Measurements from ENCODE around the gene SYT7. TPM values are rescaled to one million over a fixed set of nuclear protein-coding genes. Genes with fewer than 3 reads are reported as not detected.
A peak's percentile ranks its signal among the peaks of the same experiment; 100 is the strongest.

The SYT7 gene
- total RNA-seq, 1 donor from 2014 or later: 18.9 TPM

DNA sequence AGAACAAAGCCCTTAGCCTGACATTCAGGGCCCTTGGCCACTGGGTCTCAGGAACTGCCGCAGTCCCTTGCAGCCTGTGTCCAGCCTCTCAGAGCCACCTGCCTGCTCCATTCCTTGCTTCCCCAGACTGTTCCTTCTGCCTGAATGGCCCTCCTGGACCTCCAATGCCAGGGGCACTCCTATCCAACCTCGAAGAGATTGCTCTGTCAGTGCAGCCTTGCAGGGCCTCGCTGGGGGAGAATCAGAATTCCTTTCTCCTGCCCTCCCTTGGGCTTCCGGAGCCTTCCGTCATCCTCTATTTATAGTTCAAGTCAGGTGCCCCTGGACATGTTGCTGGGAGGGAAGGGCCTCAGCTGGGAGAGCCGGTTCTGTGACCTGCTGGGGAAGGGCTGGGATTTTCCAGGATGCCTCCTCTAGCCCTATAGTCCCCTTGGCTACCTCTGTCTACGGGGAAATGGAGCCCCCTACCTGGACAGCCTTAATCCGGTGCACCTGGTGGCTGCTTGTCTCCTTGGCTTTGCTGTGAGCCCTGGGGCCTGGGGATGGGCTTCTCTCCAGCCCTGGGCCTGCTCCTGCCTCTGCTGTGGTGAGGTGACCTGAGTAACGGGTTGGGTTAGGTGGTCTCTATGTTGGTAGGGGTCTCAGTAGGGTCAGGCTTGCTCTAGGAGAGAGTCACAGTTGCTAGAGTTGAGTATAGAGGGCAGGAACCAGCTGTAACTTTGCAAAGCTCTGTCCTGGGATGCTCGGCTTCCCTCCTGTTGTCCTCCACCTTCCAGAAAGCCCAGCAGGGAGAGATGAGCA lies 45.9 kb upstream of the SYT7 start:
- TF ChIP-seq, protein P1, sequence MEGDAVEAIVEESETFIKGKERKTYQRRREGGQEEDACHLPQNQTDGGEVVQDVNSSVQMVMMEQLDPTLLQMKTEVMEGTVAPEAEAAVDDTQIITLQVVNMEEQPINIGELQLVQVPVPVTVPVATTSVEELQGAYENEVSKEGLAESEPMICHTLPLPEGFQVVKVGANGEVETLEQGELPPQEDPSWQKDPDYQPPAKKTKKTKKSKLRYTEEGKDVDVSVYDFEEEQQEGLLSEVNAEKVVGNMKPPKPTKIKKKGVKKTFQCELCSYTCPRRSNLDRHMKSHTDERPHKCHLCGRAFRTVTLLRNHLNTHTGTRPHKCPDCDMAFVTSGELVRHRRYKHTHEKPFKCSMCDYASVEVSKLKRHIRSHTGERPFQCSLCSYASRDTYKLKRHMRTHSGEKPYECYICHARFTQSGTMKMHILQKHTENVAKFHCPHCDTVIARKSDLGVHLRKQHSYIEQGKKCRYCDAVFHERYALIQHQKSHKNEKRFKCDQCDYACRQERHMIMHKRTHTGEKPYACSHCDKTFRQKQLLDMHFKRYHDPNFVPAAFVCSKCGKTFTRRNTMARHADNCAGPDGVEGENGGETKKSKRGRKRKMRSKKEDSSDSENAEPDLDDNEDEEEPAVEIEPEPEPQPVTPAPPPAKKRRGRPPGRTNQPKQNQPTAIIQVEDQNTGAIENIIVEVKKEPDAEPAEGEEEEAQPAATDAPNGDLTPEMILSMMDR (IDR thresholded peaks at IDR 0.05; ENCODE audit: borderline replicate concordance): no peak
- H3K4me3 ChIP-seq: peak overlapping the region; percentile 38

DNA sequence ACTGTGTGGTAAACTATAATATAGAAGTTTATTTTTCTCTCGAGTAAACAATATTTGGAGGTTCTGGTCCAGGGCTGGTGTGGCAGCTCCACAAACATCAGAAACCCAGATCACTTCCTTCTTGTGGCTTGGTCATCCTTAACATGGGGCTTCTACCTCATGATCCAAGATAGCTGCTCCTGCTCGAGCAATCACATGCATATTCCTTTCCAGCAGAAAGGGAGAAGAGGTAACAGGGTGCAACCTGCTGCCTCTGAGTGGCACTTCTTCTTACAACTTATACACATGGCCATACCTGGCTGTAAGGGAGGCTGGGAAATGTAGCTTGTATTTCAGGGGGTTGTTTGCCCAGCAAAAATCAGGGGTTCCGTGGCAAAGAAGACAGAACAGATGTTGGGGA lies 44.6 kb upstream of the SYT7 start:
- intact Hi-C loops (cut with micrococcal nuclease): loop anchor here (5.0 kb wide), 1 partner anchor 108 kb away; no protein-coding TSS in a partner anchor
- DNase-seq: no peak
- Histone ChIP-seq H3K27me3 (ENCODE audit: low read depth) (peaks cover 7% of the 10 kb centered on the region), H3K4me3 (no peak overlapping the region), H3K36me3 (no peaks in the 10 kb centered on the region), H3K9me3 (replicated peaks) (no peaks in the 10 kb centered on the region), H3K27ac (replicated peaks) (no peak overlapping the region), H3K4me1 (peaks cover 27% of the 10 kb centered on the region)
- TF ChIP-seq, protein P1 (IDR thresholded peaks at IDR 0.05; ENCODE audit: borderline replicate concordance): no peak

More for the DNA sequence above, 45.9 kb upstream of the SYT7 start:
- H3K27me3 ChIP-seq (ENCODE audit: low read depth): no peaks in the 10 kb centered on the region
- intact Hi-C loops (cut with micrococcal nuclease): loop anchor here (5.0 kb wide), 1 partner anchor 109 kb away; no protein-coding TSS in a partner anchor
- peak overlapping the region; percentile 87 for H3K27ac ChIP-seq (replicated peaks)
- H3K36me3 ChIP-seq: no peaks in the 10 kb centered on the region
- no peaks in the 10 kb centered on the region for H3K9me3 ChIP-seq (replicated peaks)
- H3K4me1 ChIP-seq: peaks cover 27% of the 10 kb centered on the region
- peak; percentile 50 for DNase-seq

DNA sequence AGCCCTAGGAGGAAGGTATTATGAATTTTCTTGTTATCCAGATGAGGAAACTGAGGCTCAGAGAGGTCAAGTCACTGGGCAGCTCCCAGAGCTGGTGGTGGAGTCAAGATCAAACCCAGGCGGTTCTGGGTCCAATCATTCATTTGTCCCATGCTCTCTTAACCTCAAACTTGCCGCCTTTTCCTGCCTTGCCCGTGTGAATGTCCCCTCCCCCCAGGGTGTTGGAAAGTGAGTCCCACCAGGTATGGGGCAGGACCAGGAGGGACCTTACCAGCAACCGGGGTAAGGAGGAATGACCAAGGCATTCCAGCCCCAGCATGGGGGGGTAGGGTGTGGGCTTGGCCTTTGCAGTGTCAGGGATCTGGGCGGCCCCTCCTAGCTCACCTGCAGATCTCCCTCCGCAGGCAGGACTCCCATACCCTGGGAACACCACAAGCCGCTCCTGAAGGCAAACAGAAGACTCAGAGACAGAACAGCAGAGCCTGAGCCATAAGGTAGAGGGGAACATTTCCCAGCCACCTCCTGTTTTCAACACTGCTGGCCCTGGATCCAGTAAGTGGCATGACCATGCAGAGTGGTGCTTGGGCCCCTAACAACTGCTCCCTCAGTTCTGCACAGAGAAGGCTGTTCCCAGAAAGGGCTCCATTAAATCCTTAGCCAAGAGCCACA lies 41.2 kb upstream of the SYT7 start:
- Histone ChIP-seq H3K4me3 (no peak overlapping the region), H3K27ac (replicated peaks) (no peak overlapping the region), H3K36me3 (no peaks in the 10 kb centered on the region), H3K9me3 (replicated peaks) (no peaks in the 10 kb centered on the region), H3K4me1 (peaks cover 12% of the 10 kb centered on the region), H3K27me3 (ENCODE audit: low read depth) (peaks cover 14% of the 10 kb centered on the region)
- TF ChIP-seq, protein P1 (IDR thresholded peaks at IDR 0.05; ENCODE audit: borderline replicate concordance): no peak
- intact Hi-C loops (cut with micrococcal nuclease): no loop called here
- no peak for DNase-seq

DNA sequence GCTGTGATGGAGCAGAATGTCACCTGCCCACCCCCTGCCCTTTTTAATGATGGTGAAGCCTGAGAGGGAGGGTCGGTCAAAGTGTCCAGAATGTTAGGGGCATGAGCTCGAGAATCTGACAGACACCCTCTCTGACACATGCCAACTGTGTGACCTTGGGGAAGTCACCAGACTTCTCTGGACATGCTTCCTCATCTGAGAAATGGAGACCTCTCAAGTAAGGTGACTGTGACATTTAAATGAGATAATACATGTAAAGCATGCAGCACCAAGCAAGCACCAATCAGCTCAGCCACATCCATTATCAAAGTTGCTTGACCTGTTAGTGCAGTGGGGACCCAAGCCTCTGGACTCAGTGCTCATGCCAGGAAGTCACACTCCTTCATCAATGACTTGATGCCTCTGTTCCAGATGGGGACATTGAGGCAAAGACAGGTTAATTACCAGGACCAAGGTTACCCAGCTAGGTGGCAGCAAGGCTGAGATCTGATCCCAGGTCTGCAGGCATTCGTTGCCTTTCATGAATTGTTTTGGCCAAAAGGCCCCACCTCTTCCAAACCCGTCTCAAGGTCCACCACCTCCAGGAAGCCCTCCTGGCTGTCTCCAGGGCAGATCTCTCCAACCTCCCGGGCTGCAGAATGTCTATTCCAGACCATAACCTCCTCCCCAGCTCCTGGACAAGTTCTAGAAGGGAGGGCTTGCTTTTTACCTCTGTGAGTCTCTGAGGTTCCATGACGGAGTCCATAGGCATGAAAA lies 38.8 kb upstream of the SYT7 start:
- no peaks in the 10 kb centered on the region for H3K9me3 ChIP-seq (replicated peaks)
- TF ChIP-seq, protein P1 (IDR thresholded peaks at IDR 0.05; ENCODE audit: borderline replicate concordance): no peak
- intact Hi-C loops (cut with micrococcal nuclease): no loop called here

DNA sequence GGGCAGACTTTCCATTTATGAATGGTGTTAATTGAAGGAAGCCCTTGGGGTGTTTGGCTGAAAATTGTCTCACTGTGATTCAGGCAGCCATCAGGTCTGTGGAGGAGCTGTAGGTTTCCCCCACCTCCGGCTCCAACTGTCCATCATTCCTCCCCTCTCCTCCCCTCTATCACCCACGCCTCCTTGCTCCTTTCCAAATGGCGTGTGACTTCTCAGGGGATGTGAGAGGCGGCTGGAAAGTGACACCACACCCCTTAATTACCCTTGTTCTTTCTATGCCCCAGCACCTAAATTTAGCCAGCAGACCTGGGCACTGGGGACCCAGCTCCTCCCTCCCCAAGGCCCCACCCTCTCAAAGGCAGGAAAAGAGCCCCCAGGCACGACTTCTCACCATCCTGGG lies 38.1 kb upstream of the SYT7 start:
- Histone ChIP-seq H3K9me3 (replicated peaks) (no peaks in the 10 kb centered on the region), H3K4me3 (no peak overlapping the region), H3K27ac (replicated peaks) (no peak overlapping the region), H3K27me3 (ENCODE audit: low read depth) (peaks cover 14% of the 10 kb centered on the region), H3K4me1 (no peaks in the 10 kb centered on the region), H3K36me3 (no peaks in the 10 kb centered on the region)
- TF ChIP-seq, protein P1 (IDR thresholded peaks at IDR 0.05; ENCODE audit: borderline replicate concordance): no peak
- DNase-seq: no peak
- intact Hi-C loops (cut with micrococcal nuclease): no loop called here

More for the DNA sequence above, 38.8 kb upstream of the SYT7 start:
- Histone ChIP-seq H3K27ac (replicated peaks) (no peak overlapping the region), H3K27me3 (ENCODE audit: low read depth) (peaks cover 14% of the 10 kb centered on the region), H3K36me3 (no peaks in the 10 kb centered on the region), H3K4me3 (no peak overlapping the region), H3K4me1 (no peaks in the 10 kb centered on the region)
- no peak for DNase-seq

Data from left ventricle myocardium inferior (tissue), 1 donor.